ENCODE results near the gene EPHA2.

Gene EPHA2

DNA sequence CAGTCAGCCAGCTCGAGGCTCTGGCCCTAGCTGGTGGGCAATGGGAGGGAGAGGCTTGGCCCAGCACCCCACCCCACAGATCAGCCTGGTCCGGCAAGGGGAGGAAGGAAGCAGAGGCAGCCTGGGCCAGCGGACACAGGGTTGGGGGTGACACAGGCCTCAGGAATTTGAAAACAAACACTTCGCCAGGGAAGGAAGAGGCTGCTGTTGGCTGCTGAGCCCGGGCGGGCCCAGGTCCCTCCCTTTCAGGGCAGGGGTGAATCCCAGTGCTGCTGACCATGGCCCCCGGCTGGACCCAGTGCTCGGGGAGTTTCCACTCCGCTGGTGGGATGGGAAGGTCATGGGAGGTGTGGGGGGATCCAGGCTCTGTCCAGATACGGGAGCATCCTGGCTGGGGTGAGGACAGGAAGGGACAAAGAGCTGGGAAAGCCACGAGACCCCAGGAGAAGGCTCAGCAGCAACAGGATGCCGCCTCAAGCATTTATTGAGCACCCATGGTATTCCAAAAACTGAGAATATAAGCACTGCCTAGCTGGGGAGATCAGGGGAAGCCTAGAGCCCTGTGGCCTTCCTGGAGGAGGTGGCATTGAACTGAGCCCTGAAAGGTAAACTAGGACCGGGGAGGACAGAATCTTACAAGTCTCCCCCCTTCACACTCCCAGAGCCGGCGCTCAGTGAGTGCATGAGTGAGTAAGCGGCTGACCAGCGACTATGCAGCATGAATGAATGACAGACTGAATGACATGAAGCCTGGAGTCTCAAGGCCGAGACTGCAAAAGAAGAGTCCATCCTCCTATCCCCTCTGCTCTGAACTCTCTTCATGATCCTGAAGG lies 26.2 kb upstream of the EPHA2 start:
- H3K9me3 ChIP-seq (ENCODE audit: control insufficient read depth, low read length): no peaks in the 10 kb centered on the region
- H3K36me3 ChIP-seq (ENCODE audit: control insufficient read depth, insufficient read depth, low read length): no peaks in the 10 kb centered on the region

GRCh38 chr1:16180291-16180824 lies 24.5 kb upstream of the EPHA2 start:
- Histone ChIP-seq H3K4me2 (ENCODE audit: low read length) (no peak overlapping the region), H3K36me3 (ENCODE audit: control insufficient read depth, insufficient read depth, low read length) (no peaks in the 10 kb centered on the region), H3K79me2 (no peaks in the 10 kb centered on the region), H2AFZ (no peak overlapping the region), H3K4me3 (ENCODE audit: low read depth, low read length) (no peak overlapping the region), H3K9ac (no peak overlapping the region), H3K4me1 (peaks cover 10% of the 10 kb centered on the region), H3K27me3 (ENCODE audit: control insufficient read depth, insufficient read depth, low read length) (no peaks in the 10 kb centered on the region), H3K27ac (no peak overlapping the region), H3K9me3 (ENCODE audit: control insufficient read depth, low read length) (no peaks in the 10 kb centered on the region)
- TF ChIP-seq, protein P1, sequence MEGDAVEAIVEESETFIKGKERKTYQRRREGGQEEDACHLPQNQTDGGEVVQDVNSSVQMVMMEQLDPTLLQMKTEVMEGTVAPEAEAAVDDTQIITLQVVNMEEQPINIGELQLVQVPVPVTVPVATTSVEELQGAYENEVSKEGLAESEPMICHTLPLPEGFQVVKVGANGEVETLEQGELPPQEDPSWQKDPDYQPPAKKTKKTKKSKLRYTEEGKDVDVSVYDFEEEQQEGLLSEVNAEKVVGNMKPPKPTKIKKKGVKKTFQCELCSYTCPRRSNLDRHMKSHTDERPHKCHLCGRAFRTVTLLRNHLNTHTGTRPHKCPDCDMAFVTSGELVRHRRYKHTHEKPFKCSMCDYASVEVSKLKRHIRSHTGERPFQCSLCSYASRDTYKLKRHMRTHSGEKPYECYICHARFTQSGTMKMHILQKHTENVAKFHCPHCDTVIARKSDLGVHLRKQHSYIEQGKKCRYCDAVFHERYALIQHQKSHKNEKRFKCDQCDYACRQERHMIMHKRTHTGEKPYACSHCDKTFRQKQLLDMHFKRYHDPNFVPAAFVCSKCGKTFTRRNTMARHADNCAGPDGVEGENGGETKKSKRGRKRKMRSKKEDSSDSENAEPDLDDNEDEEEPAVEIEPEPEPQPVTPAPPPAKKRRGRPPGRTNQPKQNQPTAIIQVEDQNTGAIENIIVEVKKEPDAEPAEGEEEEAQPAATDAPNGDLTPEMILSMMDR (IDR thresholded peaks at IDR 0.05): no peak

More for the DNA sequence above, 26.2 kb upstream of the EPHA2 start:
- Histone ChIP-seq H2AFZ (peak overlapping the region; percentile 53), H3K79me2 (no peaks in the 10 kb centered on the region), H3K4me2 (ENCODE audit: low read length) (no peak overlapping the region), H3K4me1 (no peaks in the 10 kb centered on the region), H3K4me3 (ENCODE audit: low read depth, low read length) (no peak overlapping the region), H3K27ac (peak overlapping the region; percentile 71), H3K9ac (no peak overlapping the region), H3K27me3 (ENCODE audit: control insufficient read depth, insufficient read depth, low read length) (no peaks in the 10 kb centered on the region)
- TF ChIP-seq, protein P1 (IDR thresholded peaks at IDR 0.05): no peak

- Histone ChIP-seq H3K4me2 (ENCODE audit: low read length) (no peak overlapping the region), H2AFZ (no peak overlapping the region), H3K79me2 (no peaks in the 10 kb centered on the region), H3K27ac (no peak overlapping the region), H3K9me3 (ENCODE audit: control insufficient read depth, low read length) (no peaks in the 10 kb centered on the region), H3K4me3 (ENCODE audit: low read depth, low read length) (no peak overlapping the region), H3K9ac (no peak overlapping the region), H3K4me1 (peaks cover 10% of the 10 kb centered on the region), H3K36me3 (ENCODE audit: control insufficient read depth, insufficient read depth, low read length) (no peaks in the 10 kb centered on the region), H3K27me3 (ENCODE audit: control insufficient read depth, insufficient read depth, low read length) (no peaks in the 10 kb centered on the region)
- TF ChIP-seq, protein P1 (IDR thresholded peaks at IDR 0.05): no peak
Measured at GRCh38 chr1:16178596-16179497, 23.0 kb upstream of the EPHA2 start.

- no peak overlapping the region for H3K27ac ChIP-seq
- H3K79me2 ChIP-seq: no peaks in the 10 kb centered on the region
- peaks cover 13% of the 10 kb centered on the region for H3K4me1 ChIP-seq
- no peak overlapping the region for H3K4me3 ChIP-seq (ENCODE audit: low read depth, low read length)
- TF ChIP-seq, protein P1 (IDR thresholded peaks at IDR 0.05): no peak
- no peak overlapping the region for H3K9ac ChIP-seq
- H3K27me3 ChIP-seq (ENCODE audit: control insufficient read depth, insufficient read depth, low read length): no peaks in the 10 kb centered on the region
- H3K36me3 ChIP-seq (ENCODE audit: control insufficient read depth, insufficient read depth, low read length): no peaks in the 10 kb centered on the region
- no peak overlapping the region for H3K4me2 ChIP-seq (ENCODE audit: low read length)
- H3K9me3 ChIP-seq (ENCODE audit: control insufficient read depth, low read length): no peaks in the 10 kb centered on the region
- H2AFZ ChIP-seq: no peak overlapping the region
Measured at GRCh38 chr1:16177306-16177705, 21.4 kb upstream of the EPHA2 start.
